GM13977 (cell line): ENCODE measurements around the gene TBC1D16.

Experiments used
- DNase-seq: peaks from one replicate; pipeline ENCODE4 v3.0.0; 2012; ENCODE audit warnings: low spot score
- CTCF ChIP-seq: IDR thresholded peaks from 2 replicates; pipeline ENCODE4 v1.5.1; 2012; ENCODE audit warnings: mild to moderate bottlenecking, control low read depth; ENCODE audit not compliant: insufficient read depth; ENCODE audit errors: extremely low read depth, missing control alignments
- in situ Hi-C: fragments of 300-500 bp; cut with MboI; formaldehyde crosslinking; loops from one replicate; pipeline ENCODE4 v1.12.0; 2022; ENCODE audit warnings: low sequenced_read_pairs, low pct_unique_long_range_greater_than_20kb, mixed read lengths, inconsistent platforms; ENCODE audit not compliant: unreplicated experiment

TBC1D16 gene

GRCh38 chr17:79988185-79988971, 47.3 kb downstream of the TBC1D16 start:
- no peak for DNase-seq
- in situ Hi-C loops: no loop called here
- TF ChIP-seq CTCF: no peak

- in situ Hi-C loops: no loop called here
- DNase-seq: no peak
- no peak for TF ChIP-seq CTCF
Observed at GRCh38 chr17:79987935-79988184, 47.8 kb downstream of the TBC1D16 start.

- in situ Hi-C loops: no loop called here
- no peak for TF ChIP-seq CTCF
- DNase-seq: no peak
Observed at GRCh38 chr17:79987187-79987934, 48.3 kb downstream of the TBC1D16 start.

GRCh38 chr17:79986411-79987186, 49.1 kb downstream of the TBC1D16 start:
- DNase-seq: no peak
- in situ Hi-C loops: no loop called here
- no peak for TF ChIP-seq CTCF

- DNase-seq: no peak
- in situ Hi-C loops: no loop called here
Observed at GRCh38 chr17:79985943-79986391, 49.7 kb downstream of the TBC1D16 start.

More at GRCh38 chr17:79985943-79986391, 49.7 kb downstream of the TBC1D16 start:
- TF ChIP-seq CTCF: no peak
